ENCODE measurements around the gene PCSK5. TPM values are rescaled to one million over a fixed set of nuclear protein-coding genes. Genes with fewer than 3 reads are reported as not detected.
"Not testable (repeated sequence)": the region's sequence is repeated elsewhere in the genome, so short reads cannot be mapped to it uniquely, and the experiment has no call there.

The PCSK5 gene
- polyA plus RNA-seq, 3 donors: 12.9 to 14.1 (median 14.0) TPM

- DNase-seq (ENCODE audit: low read depth in 3 of 3, low spot score in 2 of 3): no peak
Measured at GRCh38 chr9:76044266-76044819, 153.9 kb downstream of the PCSK5 start.

GRCh38 chr9:76045221-76045620 lies 154.7 kb downstream of the PCSK5 start:
- no peak for DNase-seq (ENCODE audit: low read depth in 3 of 3, low spot score in 2 of 3)

- no peak for DNase-seq (ENCODE audit: low read depth in 3 of 3, low spot score in 2 of 3)
Measured at GRCh38 chr9:76049341-76049740, 158.9 kb downstream of the PCSK5 start.

GRCh38 chr9:76067696-76068095 lies 177.2 kb downstream of the PCSK5 start:
- DNase-seq (ENCODE audit: low read depth in 3 of 3, low spot score in 2 of 3): no peak

- no peak for DNase-seq (ENCODE audit: low read depth in 3 of 3, low spot score in 2 of 3)
Measured at GRCh38 chr9:76077537-76077936, 187.1 kb downstream of the PCSK5 start.

- DNase-seq (ENCODE audit: low read depth in 3 of 3, low spot score in 2 of 3): not testable (repeated sequence)
Measured at GRCh38 chr9:76081281-76081680, 190.8 kb downstream of the PCSK5 start.

- no peak for DNase-seq (ENCODE audit: low read depth in 3 of 3, low spot score in 2 of 3)
Measured at GRCh38 chr9:76082057-76082456, 191.6 kb downstream of the PCSK5 start.

- no peak for DNase-seq (ENCODE audit: low read depth in 3 of 3, low spot score in 2 of 3)
Measured at GRCh38 chr9:76085596-76085995, 195.1 kb downstream of the PCSK5 start.

- no peak for DNase-seq (ENCODE audit: low read depth in 3 of 3, low spot score in 2 of 3)
Measured at GRCh38 chr9:76086539-76086938, 196.1 kb downstream of the PCSK5 start.

GRCh38 chr9:76087976-76088375 lies 197.5 kb downstream of the PCSK5 start:
- DNase-seq (ENCODE audit: low read depth in 3 of 3, low spot score in 2 of 3): no peak

- DNase-seq (ENCODE audit: low read depth in 3 of 3, low spot score in 2 of 3): no peak
Measured at GRCh38 chr9:76090330-76090729, 199.9 kb downstream of the PCSK5 start.

- no peak for DNase-seq (ENCODE audit: low read depth in 3 of 3, low spot score in 2 of 3)
Measured at GRCh38 chr9:76090909-76091308, 200.4 kb downstream of the PCSK5 start.

GRCh38 chr9:76092572-76092971 lies 202.1 kb downstream of the PCSK5 start:
- no peak for DNase-seq (ENCODE audit: low read depth in 3 of 3, low spot score in 2 of 3)

- DNase-seq (ENCODE audit: low read depth in 3 of 3, low spot score in 2 of 3): no peak
Measured at GRCh38 chr9:76095585-76095984, 205.1 kb downstream of the PCSK5 start.

- DNase-seq (ENCODE audit: low read depth in 3 of 3, low spot score in 2 of 3): no peak
Measured at GRCh38 chr9:76099516-76099915, 209.0 kb downstream of the PCSK5 start.

GRCh38 chr9:76101075-76101474 lies 210.6 kb downstream of the PCSK5 start:
- DNase-seq (ENCODE audit: low read depth in 3 of 3, low spot score in 2 of 3): no peak

- no peak for DNase-seq (ENCODE audit: low read depth in 3 of 3, low spot score in 2 of 3)
Measured at GRCh38 chr9:76101491-76101890, 211.0 kb downstream of the PCSK5 start.

- no peak for DNase-seq (ENCODE audit: low read depth in 3 of 3, low spot score in 2 of 3)
Measured at GRCh38 chr9:76101947-76102346, 211.5 kb downstream of the PCSK5 start.

GRCh38 chr9:76103531-76104315 lies 213.2 kb downstream of the PCSK5 start:
- DNase-seq (ENCODE audit: low read depth in 3 of 3, low spot score in 2 of 3): no peak

GRCh38 chr9:76107482-76107881 lies 217.0 kb downstream of the PCSK5 start:
- DNase-seq (ENCODE audit: low read depth in 3 of 3, low spot score in 2 of 3): no peak

- no peak for DNase-seq (ENCODE audit: low read depth in 3 of 3, low spot score in 2 of 3)
Measured at GRCh38 chr9:76109953-76110352, 219.5 kb downstream of the PCSK5 start.

GRCh38 chr9:76112151-76112550 lies 221.7 kb downstream of the PCSK5 start:
- no peak for DNase-seq (ENCODE audit: low read depth in 3 of 3, low spot score in 2 of 3)

Data from right renal cortex interstitium (tissue), 3 donors.